NT2/D1 (cell line): ENCODE data around the gene AGRN.

Source experiments
- DNase-seq: peaks from one replicate; pipeline ENCODE4 v3.0.0-alpha.2; 2011; ENCODE audit warnings: low read depth, low spot score
- H3K27me3 ChIP-seq: 2 replicates; pipeline ENCODE4 v1.6.0; 2011; ENCODE audit warnings: mild to moderate bottlenecking; ENCODE audit not compliant: insufficient read length, insufficient read depth
- H3K36me3 ChIP-seq: 2 replicates; pipeline ENCODE4 v1.6.1; 2011; ENCODE audit warnings: mild to moderate bottlenecking, low read length, mixed read lengths; ENCODE audit not compliant: insufficient read depth, insufficient read length
- H3K4me1 ChIP-seq: 2 replicates; pipeline ENCODE4 v1.5.1; 2011; ENCODE audit not compliant: insufficient read depth, insufficient read length
- H3K4me3 ChIP-seq: 2 replicates; pipeline ENCODE4 v1.5.1; 2011; ENCODE audit warnings: low read depth; ENCODE audit not compliant: insufficient read length
- H3K9ac ChIP-seq: 2 replicates; pipeline ENCODE4 v1.6.0; 2011; ENCODE audit warnings: low read depth; ENCODE audit not compliant: insufficient read length
- H3K9me3 ChIP-seq: 2 replicates; pipeline ENCODE4 v1.5.1; 2011; ENCODE audit warnings: mild to moderate bottlenecking, low read length; ENCODE audit not compliant: insufficient read depth
- SUZ12 ChIP-seq: IDR thresholded peaks from 2 replicates; pipeline ENCODE4 v1.6.1; 2011; ENCODE audit not compliant: insufficient read length, insufficient read depth; ENCODE audit errors: extremely low read depth
- YY1 ChIP-seq: IDR thresholded peaks from 2 replicates; pipeline ENCODE4 v1.6.1; 2011; ENCODE audit not compliant: insufficient read length, insufficient read depth
- ZNF274 ChIP-seq: IDR thresholded peaks from 2 replicates; pipeline ENCODE4 v1.6.1; 2011; ENCODE audit warnings: mild to moderate bottlenecking, low read depth, low read length

The AGRN gene

GRCh38 chr1:1021920-1022259, 2.0 kb downstream of the AGRN start:
- TF ChIP-seq SUZ12: no peak
- no peak for TF ChIP-seq ZNF274
- no peak for TF ChIP-seq YY1
- H3K36me3 ChIP-seq: peaks cover 42% of the 10 kb centered on the region
- H3K9ac ChIP-seq: peak overlapping the region; percentile 88
- H3K4me3 ChIP-seq: no peak overlapping the region
- no peaks in the 10 kb centered on the region for H3K9me3 ChIP-seq
- no peak for DNase-seq
- no peaks in the 10 kb centered on the region for H3K27me3 ChIP-seq
- H3K4me1 ChIP-seq: peaks cover 28% of the 10 kb centered on the region

DNA sequence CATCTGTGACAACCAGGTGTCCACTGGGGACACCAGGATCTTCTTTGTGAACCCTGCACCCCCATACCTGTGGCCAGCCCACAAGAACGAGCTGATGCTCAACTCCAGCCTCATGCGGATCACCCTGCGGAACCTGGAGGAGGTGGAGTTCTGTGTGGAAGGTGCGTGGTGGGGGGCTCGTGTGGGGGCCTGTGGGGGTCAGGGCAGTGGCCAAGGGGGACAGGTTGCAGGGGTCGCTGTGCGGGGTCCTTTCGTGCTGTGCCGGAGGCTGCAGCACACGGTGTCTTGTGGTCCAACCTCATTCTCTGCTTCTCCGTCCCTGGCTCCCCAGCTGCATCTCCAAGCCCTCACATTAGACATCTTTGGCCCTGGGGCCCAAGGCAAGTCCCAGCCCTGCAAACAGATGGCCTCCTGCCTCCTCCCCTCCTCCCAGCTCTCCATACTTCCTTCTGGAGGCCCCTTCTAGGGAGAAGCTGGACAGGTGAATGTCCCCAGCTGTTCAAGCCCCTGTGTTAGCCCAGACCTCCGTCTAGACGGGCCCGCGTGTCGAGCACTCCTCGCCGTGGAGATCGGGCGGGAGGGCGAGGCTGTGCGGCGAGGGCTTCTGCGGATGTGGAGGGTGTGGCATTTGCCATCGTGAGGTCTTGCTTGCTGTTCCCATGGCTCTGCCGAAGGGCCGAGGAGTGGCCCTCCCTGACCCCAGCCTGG, 2.5 kb downstream of the AGRN start:
- peaks cover 29% of the 10 kb centered on the region for H3K4me1 ChIP-seq
- TF ChIP-seq SUZ12 (no peak), ZNF274 (no peak), YY1 (no peak)
- H3K27me3 ChIP-seq: no peaks in the 10 kb centered on the region
- no peaks in the 10 kb centered on the region for H3K9me3 ChIP-seq
- no peak overlapping the region for H3K4me3 ChIP-seq
- peaks cover 48% of the 10 kb centered on the region for H3K36me3 ChIP-seq
- H3K9ac ChIP-seq: peak overlapping the region; percentile 88
- DNase-seq: no peak

- H3K9ac ChIP-seq: peak overlapping the region; percentile 50
- peaks cover 30% of the 10 kb centered on the region for H3K4me1 ChIP-seq
- TF ChIP-seq SUZ12 (no peak), YY1 (no peak), ZNF274 (no peak)
- no peaks in the 10 kb centered on the region for H3K27me3 ChIP-seq
- no peak for DNase-seq
- H3K9me3 ChIP-seq: no peaks in the 10 kb centered on the region
- H3K36me3 ChIP-seq: peaks cover 54% of the 10 kb centered on the region
- no peak overlapping the region for H3K4me3 ChIP-seq
Measured at GRCh38 chr1:1023700-1024099, 3.8 kb downstream of the AGRN start.

- no peaks in the 10 kb centered on the region for H3K9me3 ChIP-seq
- H3K27me3 ChIP-seq: no peaks in the 10 kb centered on the region
- DNase-seq: no peak
- no peak overlapping the region for H3K4me3 ChIP-seq
- H3K9ac ChIP-seq: no peak overlapping the region
- H3K36me3 ChIP-seq: peaks cover 54% of the 10 kb centered on the region
- no peak for TF ChIP-seq ZNF274
- TF ChIP-seq YY1: no peak
- TF ChIP-seq SUZ12: no peak
- H3K4me1 ChIP-seq: peaks cover 30% of the 10 kb centered on the region
Measured at GRCh38 chr1:1024149-1024770, 4.3 kb downstream of the AGRN start.

GRCh38 chr1:1024771-1025699, 5.1 kb downstream of the AGRN start:
- Histone ChIP-seq H3K9ac (peak overlapping the region; percentile 72), H3K27me3 (no peaks in the 10 kb centered on the region), H3K4me1 (peaks cover 30% of the 10 kb centered on the region), H3K36me3 (peaks cover 54% of the 10 kb centered on the region), H3K9me3 (no peaks in the 10 kb centered on the region), H3K4me3 (no peak overlapping the region)
- no peak for TF ChIP-seq YY1
- TF ChIP-seq SUZ12: no peak
- TF ChIP-seq ZNF274: no peak
- peak; percentile 57 for DNase-seq

- Histone ChIP-seq H3K9me3 (no peaks in the 10 kb centered on the region), H3K9ac (no peak overlapping the region), H3K27me3 (no peaks in the 10 kb centered on the region), H3K4me3 (no peak overlapping the region), H3K36me3 (peaks cover 54% of the 10 kb centered on the region), H3K4me1 (peaks cover 34% of the 10 kb centered on the region)
- TF ChIP-seq SUZ12 (no peak), YY1 (no peak), ZNF274 (no peak)
- no peak for DNase-seq
Measured at GRCh38 chr1:1025730-1026129, 5.8 kb downstream of the AGRN start.
